Measurements from ENCODE around the gene PPIE. TPM values are rescaled to one million over a fixed set of nuclear protein-coding genes. Genes with fewer than 3 reads are reported as not detected.

PPIE gene
- total RNA-seq, result 10 to 100 TPM; 55.3 to 70.4 TPM

GRCh38 chr1:39738622-39739366 is at the start of gene PPIE:
TSS of gene PPIE (plus strand) at chr1:39738882. CDS start at chr1:39738901, 19 bp downstream.
- no peaks in the 10 kb centered on the region for H3K9me3 Mint-ChIP-seq (ENCODE audit: low read depth)

GRCh38 chr1:39689214-39689613 is 49.5 kb upstream of the PPIE start:
- intact Hi-C loops (cut with DNase I, micrococcal nuclease), result no loop called here
- ATAC-seq (no peak), DNase-seq (no peak)
- Mint-ChIP-seq H3K9me3 (ENCODE audit: low read depth) (no peaks in the 10 kb centered on the region), H3K4me1 (peaks cover 33% of the 10 kb centered on the region), H3K4me3 (no peak overlapping the region), H3K36me3 (ENCODE audit: low read depth) (peaks cover 5% of the 10 kb centered on the region), H3K27me3 (peaks cover 24% of the 10 kb centered on the region), H3K27ac (no peak overlapping the region)
- ChIA-PET POLR2A (interaction anchor here (0.6 to 1.7 kb wide), 3 partner anchors 18 to 114 kb away, joined by 3 to 5 read pairs (median 4); no protein-coding TSS in a partner anchor), CTCF (interaction anchor here (0.6 to 1.6 kb wide), 4 partner anchors 8 to 29 kb away, joined by 3 to 4 read pairs (median 4); no protein-coding TSS in a partner anchor)

More at GRCh38 chr1:39738622-39739366, at the start of gene PPIE:
- peaks cover 7% of the 10 kb centered on the region for H3K27me3 Mint-ChIP-seq
- ATAC-seq, result peak; percentile 98
- peaks cover 30% of the 10 kb centered on the region for H3K36me3 Mint-ChIP-seq (ENCODE audit: low read depth)
- ChIA-PET POLR2A (interaction anchor here (0.5 to 0.6 kb wide), 2 partner anchors 9 to 635 kb away, joined by 3 read pairs; no protein-coding TSS in a partner anchor), CTCF (interaction anchor here (0.5 to 3.0 kb wide), 11 partner anchors 14 to 264 kb away, joined by 3 to 10 read pairs (median 4); no protein-coding TSS in a partner anchor)
- peaks cover 36% of the 10 kb centered on the region for H3K4me1 Mint-ChIP-seq
- peak; percentile 99 for DNase-seq
- intact Hi-C loops (cut with DNase I, micrococcal nuclease), result loop anchor here (1.0 to 5.0 kb wide), 8 partner anchors 47 to 712 kb away; partner anchors contain the start of genes CAP1 (in 1 of the 2), HPCAL4 (in 1 of the 2), NDUFS5 (in 1 of the 2) and PABPC4 (in 1 of the 2)
- H3K27ac Mint-ChIP-seq, result peak within 1 kb of the TSS; percentile 94
- peak within 1 kb of the TSS; percentile 96 for H3K4me3 Mint-ChIP-seq

- ChIA-PET POLR2A (interaction anchor here (0.6 to 1.7 kb wide), 3 partner anchors 19 to 114 kb away, joined by 3 to 5 read pairs (median 4); no protein-coding TSS in a partner anchor), CTCF (interaction anchor here (0.6 to 1.6 kb wide), 4 partner anchors 9 to 55 kb away, joined by 3 to 4 read pairs (median 3); no protein-coding TSS in a partner anchor)
- peaks cover 31% of the 10 kb centered on the region for H3K4me1 Mint-ChIP-seq
- H3K9me3 Mint-ChIP-seq (ENCODE audit: low read depth), result no peaks in the 10 kb centered on the region
- no peak overlapping the region for H3K4me3 Mint-ChIP-seq
- no peak overlapping the region for H3K27ac Mint-ChIP-seq
- intact Hi-C loops (cut with DNase I, micrococcal nuclease), result loop anchor here (2.0 to 5.0 kb wide), 2 partner anchors 23 to 1662 kb away; no protein-coding TSS in a partner anchor
- ATAC-seq, result no peak
- peaks cover 3% of the 10 kb centered on the region for H3K36me3 Mint-ChIP-seq (ENCODE audit: low read depth)
- no peak for DNase-seq
- peaks cover 22% of the 10 kb centered on the region for H3K27me3 Mint-ChIP-seq
These were observed 49.0 kb upstream of the PPIE start for GRCh38 chr1:39689635-39690034.

GRCh38 chr1:39690225-39690624 is 48.5 kb upstream of the PPIE start:
- peaks cover 35% of the 10 kb centered on the region for H3K4me1 Mint-ChIP-seq
- intact Hi-C loops (cut with DNase I, micrococcal nuclease), result loop anchor here (2.0 to 5.0 kb wide), 2 partner anchors 23 to 1663 kb away; no protein-coding TSS in a partner anchor

GRCh38 chr1:39690794-39691382 is 47.8 kb upstream of the PPIE start:
- intact Hi-C loops (cut with DNase I, micrococcal nuclease), result loop anchor here (1.0 to 5.0 kb wide), 4 partner anchors 24 to 1664 kb away; partner anchors contain the start of gene PPIE (in 1 of the 2)
- ATAC-seq (peak; percentile 3), DNase-seq (peak; percentile 19)
- CTCF ChIA-PET, result interaction anchor here (0.5 to 1.6 kb wide), 5 partner anchors 10 to 369 kb away, joined by 3 to 4 read pairs (median 3); no protein-coding TSS in a partner anchor
- no peaks in the 10 kb centered on the region for H3K9me3 Mint-ChIP-seq (ENCODE audit: low read depth)
- no peaks in the 10 kb centered on the region for H3K36me3 Mint-ChIP-seq (ENCODE audit: low read depth)
- peak overlapping the region; percentile 68 for H3K4me3 Mint-ChIP-seq
- POLR2A ChIA-PET, result interaction anchor here (0.6 to 1.7 kb wide), 4 partner anchors 9 to 32 kb away, joined by 3 to 4 read pairs (median 3); partner anchors contain the start of gene NT5C1A
- H3K27ac Mint-ChIP-seq, result no peak overlapping the region
- peaks cover 20% of the 10 kb centered on the region for H3K27me3 Mint-ChIP-seq
- peaks cover 36% of the 10 kb centered on the region for H3K4me1 Mint-ChIP-seq

More at GRCh38 chr1:39690225-39690624, 48.5 kb upstream of the PPIE start:
- Mint-ChIP-seq H3K9me3 (ENCODE audit: low read depth) (no peaks in the 10 kb centered on the region), H3K36me3 (ENCODE audit: low read depth) (no peaks in the 10 kb centered on the region), H3K27ac (no peak overlapping the region), H3K4me3 (peak overlapping the region; percentile 68), H3K27me3 (peaks cover 19% of the 10 kb centered on the region)
- ChIA-PET POLR2A (interaction anchor here (0.6 to 1.7 kb wide), 2 partner anchors 8 to 19 kb away, joined by 3 to 4 read pairs; no protein-coding TSS in a partner anchor), CTCF (interaction anchor here (0.6 to 1.6 kb wide), 3 partner anchors 9 to 54 kb away, joined by 3 to 4 read pairs (median 3); no protein-coding TSS in a partner anchor)
- DNase-seq, result no peak
- ATAC-seq, result no peak

- ATAC-seq, result peak; percentile 94
- Mint-ChIP-seq H3K4me3 (peak within 1 kb of the TSS; percentile 68), H3K27ac (no peak within 1 kb of the TSS), H3K4me1 (peaks cover 36% of the 10 kb centered on the region), H3K36me3 (ENCODE audit: low read depth) (no peaks in the 10 kb centered on the region), H3K27me3 (peaks cover 17% of the 10 kb centered on the region), H3K9me3 (ENCODE audit: low read depth) (no peaks in the 10 kb centered on the region)
- DNase-seq, result peak; percentile 91
- intact Hi-C loops (cut with DNase I, micrococcal nuclease), result loop anchor here (1.0 to 5.0 kb wide), 4 partner anchors 25 to 1664 kb away; partner anchors contain the start of gene PPIE (in 1 of the 2)
- CTCF ChIA-PET, result interaction anchor here (0.5 to 1.1 kb wide), 6 partner anchors 19 to 368 kb away, joined by 3 to 4 read pairs (median 3); no protein-coding TSS in a partner anchor
- POLR2A ChIA-PET, result interaction anchor here (0.5 to 1.5 kb wide), 3 partner anchors 20 to 32 kb away, joined by 3 to 9 read pairs (median 3); partner anchors contain the start of gene NT5C1A
These were observed 47.1 kb upstream of the PPIE start, which contains the start of gene HPCAL4 for GRCh38 chr1:39691383-39692151. TSS of gene HPCAL4 (minus strand) at chr1:39691433. CDS start at chr1:39684603, 6,830 bp downstream.

- POLR2A ChIA-PET, result interaction anchor here (0.5 to 1.5 kb wide), 3 partner anchors 21 to 33 kb away, joined by 3 to 9 read pairs (median 3); partner anchors contain the start of gene NT5C1A
- no peak for ATAC-seq
These were observed 46.3 kb upstream of the PPIE start for GRCh38 chr1:39692152-39693074.

GRCh38 chr1:39694026-39694425 is 44.7 kb upstream of the PPIE start:
- intact Hi-C loops (cut with DNase I, micrococcal nuclease), result loop anchor here in 1 of 2 experiments (5.0 kb wide), 1 partner anchor 1667 kb away; no protein-coding TSS in a partner anchor
- POLR2A ChIA-PET, result interaction anchor here (1.0 kb wide), 1 partner anchor 415 kb away, joined by 3 read pairs; no protein-coding TSS in a partner anchor
- DNase-seq, result peak; percentile 41

More at GRCh38 chr1:39692152-39693074, 46.3 kb upstream of the PPIE start:
- peaks cover 36% of the 10 kb centered on the region for H3K4me1 Mint-ChIP-seq
- H3K36me3 Mint-ChIP-seq (ENCODE audit: low read depth), result no peaks in the 10 kb centered on the region
- DNase-seq, result peak; percentile 30
- CTCF ChIA-PET, result interaction anchor here (0.6 to 2.5 kb wide), 7 partner anchors 26 to 210 kb away, joined by 3 to 8 read pairs (median 4); no protein-coding TSS in a partner anchor
- H3K9me3 Mint-ChIP-seq (ENCODE audit: low read depth), result no peaks in the 10 kb centered on the region
- intact Hi-C loops (cut with DNase I, micrococcal nuclease), result loop anchor here in 1 of 2 experiments (5.0 kb wide), 1 partner anchor 1665 kb away; no protein-coding TSS in a partner anchor
- H3K27me3 Mint-ChIP-seq, result peaks cover 17% of the 10 kb centered on the region
- peak overlapping the region; percentile 68 for H3K4me3 Mint-ChIP-seq
- no peak overlapping the region for H3K27ac Mint-ChIP-seq

GRCh38 chr1:39695016-39695415 is 43.7 kb upstream of the PPIE start:
- Mint-ChIP-seq H3K27me3 (peaks cover 16% of the 10 kb centered on the region), H3K9me3 (ENCODE audit: low read depth) (no peaks in the 10 kb centered on the region), H3K4me3 (no peak overlapping the region), H3K36me3 (ENCODE audit: low read depth) (no peaks in the 10 kb centered on the region), H3K4me1 (peaks cover 30% of the 10 kb centered on the region), H3K27ac (peak overlapping the region; percentile 22)
- intact Hi-C loops (cut with DNase I, micrococcal nuclease), result no loop called here
- ATAC-seq, result no peak
- DNase-seq, result no peak
- POLR2A ChIA-PET, result no interaction called here
- CTCF ChIA-PET, result interaction anchor here (1.5 kb wide), 1 partner anchor 85 kb away, joined by 4 read pairs; no protein-coding TSS in a partner anchor

More at GRCh38 chr1:39694026-39694425, 44.7 kb upstream of the PPIE start:
- no peak overlapping the region for H3K4me3 Mint-ChIP-seq
- CTCF ChIA-PET, result interaction anchor here (0.9 to 2.5 kb wide), 5 partner anchors 10 to 583 kb away, joined by 3 to 8 read pairs (median 4); no protein-coding TSS in a partner anchor
- H3K4me1 Mint-ChIP-seq, result peaks cover 36% of the 10 kb centered on the region
- H3K36me3 Mint-ChIP-seq (ENCODE audit: low read depth), result no peaks in the 10 kb centered on the region
- no peak overlapping the region for H3K27ac Mint-ChIP-seq
- ATAC-seq, result peak; percentile 57
- H3K27me3 Mint-ChIP-seq, result peaks cover 14% of the 10 kb centered on the region
- H3K9me3 Mint-ChIP-seq (ENCODE audit: low read depth), result no peaks in the 10 kb centered on the region

Data from activated CD4-positive, alpha-beta T cell treated with anti-CD3 and anti-CD28 coated beads for 36 hours (primary cell).